ENCODE results near the gene SLC22A4. TPM values are rescaled to one million over a fixed set of nuclear protein-coding genes. Genes with fewer than 3 reads are reported as not detected.

The SLC22A4 gene
- total RNA-seq, 4 donors from 2014 or later = 0.25 to 1.1 (median 0.61) TPM

GRCh38 chr5:132301344-132302271 lies 7.4 kb downstream of the SLC22A4 start:
- TF ChIP-seq EP300 (IDR thresholded peaks at IDR 0.05) = no peak
- no peak for TF ChIP-seq POLR2AphosphoS5 (IDR thresholded peaks at IDR 0.05)
- TF ChIP-seq, protein P1, sequence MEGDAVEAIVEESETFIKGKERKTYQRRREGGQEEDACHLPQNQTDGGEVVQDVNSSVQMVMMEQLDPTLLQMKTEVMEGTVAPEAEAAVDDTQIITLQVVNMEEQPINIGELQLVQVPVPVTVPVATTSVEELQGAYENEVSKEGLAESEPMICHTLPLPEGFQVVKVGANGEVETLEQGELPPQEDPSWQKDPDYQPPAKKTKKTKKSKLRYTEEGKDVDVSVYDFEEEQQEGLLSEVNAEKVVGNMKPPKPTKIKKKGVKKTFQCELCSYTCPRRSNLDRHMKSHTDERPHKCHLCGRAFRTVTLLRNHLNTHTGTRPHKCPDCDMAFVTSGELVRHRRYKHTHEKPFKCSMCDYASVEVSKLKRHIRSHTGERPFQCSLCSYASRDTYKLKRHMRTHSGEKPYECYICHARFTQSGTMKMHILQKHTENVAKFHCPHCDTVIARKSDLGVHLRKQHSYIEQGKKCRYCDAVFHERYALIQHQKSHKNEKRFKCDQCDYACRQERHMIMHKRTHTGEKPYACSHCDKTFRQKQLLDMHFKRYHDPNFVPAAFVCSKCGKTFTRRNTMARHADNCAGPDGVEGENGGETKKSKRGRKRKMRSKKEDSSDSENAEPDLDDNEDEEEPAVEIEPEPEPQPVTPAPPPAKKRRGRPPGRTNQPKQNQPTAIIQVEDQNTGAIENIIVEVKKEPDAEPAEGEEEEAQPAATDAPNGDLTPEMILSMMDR (IDR thresholded peaks at IDR 0.05) = no peak
- TF ChIP-seq POLR2A (IDR thresholded peaks at IDR 0.05) = no peak
- Histone ChIP-seq H3K9me3 (peaks cover 0 to 14% (median 0%) of the 10 kb centered on the region in 3 donors), H3K27ac (no peak overlapping the region), H3K4me3 (no peak overlapping the region), H3K27me3 (no peaks in the 10 kb centered on the region), H3K36me3 (no peaks in the 10 kb centered on the region), H3K4me1 (no peaks in the 10 kb centered on the region)
- no peak for ATAC-seq
- 100% methylated on average over 1 of the region's 11 CpGs; no CpG with 5 or more reads in 1 of the 2 donors for WGBS, 2 donors (ENCODE audit: low coverage in 1 of 2)

- Histone ChIP-seq H3K9me3 (peaks cover 0 to 14% (median 0%) of the 10 kb centered on the region in 3 donors), H3K27me3 (no peaks in the 10 kb centered on the region), H3K4me1 (no peaks in the 10 kb centered on the region), H3K4me3 (no peak overlapping the region), H3K27ac (no peak overlapping the region), H3K36me3 (no peaks in the 10 kb centered on the region)
- ATAC-seq = no peak
- no peak for TF ChIP-seq POLR2A (IDR thresholded peaks at IDR 0.05)
- TF ChIP-seq EP300 (IDR thresholded peaks at IDR 0.05) = no peak
- no peak for TF ChIP-seq POLR2AphosphoS5 (IDR thresholded peaks at IDR 0.05)
- TF ChIP-seq, protein P1 (IDR thresholded peaks at IDR 0.05) = no peak
- WGBS, 2 donors (ENCODE audit: low coverage in 1 of 2) = 100% methylated on average over 2 of the region's 3 CpGs
These were observed 8.2 kb downstream of the SLC22A4 start for GRCh38 chr5:132302413-132302812.

DNA sequence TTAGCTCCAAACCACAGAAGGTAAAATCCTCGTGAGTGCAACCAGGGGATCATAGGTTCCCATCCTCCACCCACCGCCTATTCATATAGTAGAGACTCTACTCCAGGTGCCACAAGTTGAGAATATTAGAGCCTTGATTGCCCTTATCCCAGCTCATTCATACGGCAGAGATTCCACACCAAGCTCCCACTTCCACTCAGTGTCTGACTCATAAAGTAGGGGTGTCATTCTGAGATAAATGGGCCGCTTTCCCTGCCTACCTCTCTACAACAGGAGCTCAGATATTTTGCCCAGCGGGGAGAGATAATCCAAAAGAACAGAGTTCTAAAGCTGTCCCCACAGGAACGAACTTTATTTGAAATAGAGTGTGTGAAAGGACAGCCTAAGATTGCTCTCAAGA lies 9.4 kb downstream of the SLC22A4 start:
- 86 to 100% methylated on average over 1 to 3 of the region's 6 CpGs for WGBS, 2 donors (ENCODE audit: low coverage in 1 of 2)
- Histone ChIP-seq H3K27ac (no peak overlapping the region), H3K4me1 (no peaks in the 10 kb centered on the region), H3K36me3 (no peaks in the 10 kb centered on the region), H3K27me3 (no peaks in the 10 kb centered on the region), H3K4me3 (no peak overlapping the region), H3K9me3 (peaks cover 0 to 14% (median 0%) of the 10 kb centered on the region in 3 donors)
- TF ChIP-seq, protein P1 (IDR thresholded peaks at IDR 0.05) = no peak
- TF ChIP-seq POLR2AphosphoS5 (IDR thresholded peaks at IDR 0.05) (no peak), POLR2A (IDR thresholded peaks at IDR 0.05) (no peak), EP300 (IDR thresholded peaks at IDR 0.05) (no peak)
- no peak for ATAC-seq

DNA sequence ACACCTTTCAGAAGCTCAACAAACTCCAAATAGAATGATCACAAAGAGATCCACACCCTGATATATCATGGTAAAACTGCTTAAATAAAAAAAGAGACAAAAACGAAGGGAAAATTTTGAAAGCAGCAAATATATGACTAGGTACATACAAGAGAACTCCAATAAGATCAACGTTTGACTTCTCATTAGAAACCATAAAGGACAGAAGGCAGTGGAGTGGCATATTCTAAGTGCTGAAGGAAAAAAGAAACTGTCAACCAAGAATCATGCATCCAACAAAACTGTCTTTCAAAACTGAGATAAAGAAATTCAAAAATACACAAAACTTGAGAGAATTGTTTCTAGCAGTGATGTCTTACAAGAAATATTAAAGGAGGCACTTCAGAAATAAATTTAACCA lies 11.2 kb downstream of the SLC22A4 start:
- Histone ChIP-seq H3K36me3 (no peaks in the 10 kb centered on the region), H3K27me3 (no peaks in the 10 kb centered on the region), H3K9me3 (peaks cover 0 to 14% (median 0%) of the 10 kb centered on the region in 3 donors), H3K4me3 (no peak overlapping the region), H3K4me1 (peaks cover 0 to 5% (median 0%) of the 10 kb centered on the region in 3 donors), H3K27ac (no peak overlapping the region)
- TF ChIP-seq POLR2AphosphoS5 (IDR thresholded peaks at IDR 0.05) (no peak), EP300 (IDR thresholded peaks at IDR 0.05) (no peak), POLR2A (IDR thresholded peaks at IDR 0.05) (no peak)
- TF ChIP-seq, protein P1 (IDR thresholded peaks at IDR 0.05) = no peak
- ATAC-seq = no peak
- WGBS, 2 donors (ENCODE audit: low coverage in 1 of 2) = 86 to 89% methylated on average over 2 of the region's 2 CpGs
